Measurements from ENCODE around the gene TULP4. TPM values are rescaled to one million over a fixed set of nuclear protein-coding genes. Genes with fewer than 3 reads are reported as not detected.
"Not testable (repeated sequence)": the region's sequence is repeated elsewhere in the genome, so short reads cannot be mapped to it uniquely, and the experiment has no call there.

Gene TULP4
- total RNA-seq, 1 donor from 2014 or later: 36.3 TPM

DNA sequence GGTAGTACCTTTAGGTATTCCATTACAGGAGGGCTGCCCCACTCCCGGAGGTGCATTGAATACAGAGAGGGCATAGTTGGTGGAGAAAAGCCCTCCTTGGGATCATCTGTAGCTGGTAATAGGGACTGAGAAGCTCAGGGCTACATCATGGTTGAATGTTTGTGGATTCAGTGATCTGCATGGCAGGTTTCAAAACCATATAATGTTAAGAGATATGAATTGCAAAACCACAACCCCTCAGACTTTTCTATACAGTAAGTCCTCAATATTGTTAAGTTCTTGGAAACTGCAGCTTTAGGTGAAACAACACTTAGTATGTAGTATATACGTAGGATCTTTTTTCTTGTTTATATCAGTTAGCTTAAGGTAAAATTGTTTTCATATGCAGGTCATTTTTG is 11.3 kb downstream of the TULP4 start:
- intact Hi-C loops (cut with micrococcal nuclease): loop anchor here (2.0 kb wide), 1 partner anchor 33 kb away; no protein-coding TSS in a partner anchor

GRCh38 chr6:158324136-158324535 is 11.9 kb downstream of the TULP4 start:
- intact Hi-C loops (cut with micrococcal nuclease): no loop called here

DNA sequence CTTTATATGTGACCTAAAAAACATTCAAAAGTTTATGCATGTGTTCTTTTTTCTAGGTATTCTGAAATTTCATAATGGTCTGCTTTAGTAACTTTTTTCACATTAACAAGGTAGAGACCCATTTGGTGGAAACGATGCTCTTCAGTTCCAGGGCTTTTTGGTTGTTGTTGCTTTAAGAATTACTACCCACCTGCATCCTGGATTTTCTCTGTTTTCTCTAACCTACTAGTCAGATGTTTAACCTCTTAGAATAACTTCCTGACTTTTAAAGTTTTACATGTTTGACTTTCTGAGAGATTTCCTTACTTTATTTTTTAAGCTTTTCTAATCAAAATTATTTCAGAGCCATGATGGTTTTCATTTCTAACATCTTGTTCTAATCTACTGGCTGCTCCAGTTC is 14.9 kb downstream of the TULP4 start:
- intact Hi-C loops (cut with micrococcal nuclease): no loop called here

- intact Hi-C loops (cut with micrococcal nuclease): no loop called here
These were observed 16.7 kb downstream of the TULP4 start for GRCh38 chr6:158328952-158329351.

GRCh38 chr6:158329531-158329930 is 17.3 kb downstream of the TULP4 start:
- intact Hi-C loops (cut with micrococcal nuclease): no loop called here

DNA sequence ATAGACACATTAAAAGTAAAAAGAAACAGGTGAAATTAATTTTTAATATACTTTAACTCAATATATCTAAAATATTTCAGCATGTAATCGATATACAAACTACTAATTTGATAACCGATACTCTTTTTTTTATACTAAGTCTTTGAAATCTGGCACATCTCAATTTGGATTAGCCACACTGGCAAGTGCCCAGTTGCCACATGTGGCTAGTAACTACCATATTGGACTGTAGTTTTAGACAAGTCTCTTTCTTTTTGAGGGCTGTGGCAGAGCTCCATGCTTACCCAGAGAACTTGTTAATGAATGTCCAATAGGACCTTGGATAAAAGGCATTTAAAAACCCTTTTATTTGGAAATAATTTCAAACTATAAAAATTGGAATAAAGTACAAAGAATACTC is 17.8 kb downstream of the TULP4 start:
- intact Hi-C loops (cut with micrococcal nuclease): no loop called here

DNA sequence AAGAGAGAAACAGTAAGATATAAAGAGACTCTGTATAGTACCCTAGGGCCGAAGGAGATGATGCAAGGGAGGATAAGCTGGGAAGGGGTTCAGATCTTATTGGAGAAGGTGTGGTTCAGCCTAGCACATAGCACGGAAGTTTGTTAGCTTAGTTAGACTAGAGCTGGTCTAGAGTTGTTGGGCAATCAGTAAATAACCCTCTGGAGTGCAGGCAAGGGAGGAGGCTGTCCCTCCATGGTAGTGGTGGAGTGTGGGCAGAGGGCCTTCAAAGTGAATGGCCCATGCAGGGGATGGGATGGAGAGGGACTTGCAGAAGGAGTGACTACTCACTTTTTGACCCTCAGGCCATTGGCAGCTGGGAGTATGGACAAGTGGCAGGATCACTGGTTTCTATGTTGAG is 20.0 kb downstream of the TULP4 start:
- intact Hi-C loops (cut with micrococcal nuclease): no loop called here

GRCh38 chr6:158333094-158333493 is 20.8 kb downstream of the TULP4 start:
- intact Hi-C loops (cut with micrococcal nuclease): no loop called here

DNA sequence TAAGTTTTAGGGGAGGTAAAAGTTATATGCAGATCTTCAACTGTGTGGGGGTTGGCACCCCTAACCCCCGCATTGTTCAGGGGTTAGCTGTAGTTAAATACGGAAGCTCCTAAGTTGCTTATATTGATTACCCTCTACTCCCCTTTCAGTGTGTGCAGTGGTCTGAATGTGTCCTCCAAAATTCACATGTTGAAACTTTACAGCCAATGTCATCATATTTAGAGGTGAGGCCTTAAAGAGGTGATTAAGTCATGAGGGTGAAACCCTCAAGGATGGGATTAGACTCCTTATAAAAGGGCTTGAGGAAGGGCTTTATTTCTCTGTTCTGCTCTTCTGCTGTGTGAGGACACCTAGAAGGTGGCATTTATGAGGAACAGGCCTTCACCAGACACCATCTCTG is 22.3 kb downstream of the TULP4 start:
- intact Hi-C loops (cut with micrococcal nuclease): no loop called here

GRCh38 chr6:158337332-158337731 is 25.1 kb downstream of the TULP4 start:
- intact Hi-C loops (cut with micrococcal nuclease): no loop called here

DNA sequence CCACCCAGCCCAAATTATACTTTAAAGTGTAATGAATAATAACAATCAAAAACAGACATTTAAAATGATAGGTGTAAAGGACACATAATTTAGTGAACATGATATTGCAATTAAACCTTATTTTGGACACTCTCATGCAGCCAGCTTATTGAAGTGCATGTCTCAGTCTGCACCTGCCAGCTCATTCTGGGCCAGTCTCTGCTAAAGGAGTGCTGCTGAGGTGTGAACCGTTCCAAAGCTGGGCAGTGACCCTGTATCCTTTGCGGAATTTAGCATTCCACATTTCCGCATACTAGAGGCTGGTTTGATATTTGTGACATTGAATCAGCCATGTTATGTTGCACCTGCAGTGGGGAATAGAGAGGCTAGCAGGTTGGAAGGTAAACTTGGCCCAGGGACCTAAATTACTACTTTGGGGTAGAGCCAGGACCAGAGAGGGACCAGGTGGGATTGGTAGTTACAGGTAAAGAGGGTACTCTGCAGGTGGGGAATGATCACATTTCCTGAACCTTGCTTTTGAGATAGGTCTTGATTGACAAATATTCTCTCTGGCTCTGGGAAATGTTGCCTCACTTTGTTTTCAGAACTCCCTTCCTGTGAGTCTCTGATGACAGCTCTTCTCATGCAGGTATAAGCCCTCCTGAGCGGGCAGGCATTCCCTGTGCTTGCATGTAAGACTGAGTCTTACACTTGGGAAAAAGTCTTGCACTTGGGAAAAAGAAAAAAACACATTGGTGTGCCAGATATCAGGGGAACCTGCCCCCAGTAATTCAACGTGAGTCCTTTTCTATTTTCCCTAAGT is 26.2 kb downstream of the TULP4 start:
- intact Hi-C loops (cut with micrococcal nuclease): no loop called here

- intact Hi-C loops (cut with micrococcal nuclease): not testable (repeated sequence)
These were observed 26.9 kb downstream of the TULP4 start for GRCh38 chr6:158339197-158339596.

- intact Hi-C loops (cut with micrococcal nuclease): no loop called here
These were observed 28.0 kb downstream of the TULP4 start for GRCh38 chr6:158340252-158340651.

DNA sequence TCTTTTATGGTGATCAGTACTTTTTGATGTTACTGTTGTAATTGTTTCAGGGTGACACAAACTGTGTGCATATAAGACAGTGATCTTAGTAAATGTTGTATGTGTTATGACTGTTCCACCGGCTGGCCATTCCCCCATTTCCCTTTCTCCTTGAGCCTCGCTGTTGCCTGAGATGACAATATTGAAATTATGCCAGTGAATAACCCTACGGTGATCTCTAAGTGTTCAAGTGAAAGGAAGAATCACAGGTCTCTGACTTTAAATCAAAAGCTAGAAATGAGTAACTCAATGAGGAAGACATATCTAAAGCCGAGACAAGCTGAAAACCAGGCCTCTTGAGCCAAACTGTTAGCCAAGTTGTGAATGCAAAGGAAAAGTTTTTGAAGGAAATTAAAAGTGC is 32.3 kb downstream of the TULP4 start:
- intact Hi-C loops (cut with micrococcal nuclease): no loop called here

DNA sequence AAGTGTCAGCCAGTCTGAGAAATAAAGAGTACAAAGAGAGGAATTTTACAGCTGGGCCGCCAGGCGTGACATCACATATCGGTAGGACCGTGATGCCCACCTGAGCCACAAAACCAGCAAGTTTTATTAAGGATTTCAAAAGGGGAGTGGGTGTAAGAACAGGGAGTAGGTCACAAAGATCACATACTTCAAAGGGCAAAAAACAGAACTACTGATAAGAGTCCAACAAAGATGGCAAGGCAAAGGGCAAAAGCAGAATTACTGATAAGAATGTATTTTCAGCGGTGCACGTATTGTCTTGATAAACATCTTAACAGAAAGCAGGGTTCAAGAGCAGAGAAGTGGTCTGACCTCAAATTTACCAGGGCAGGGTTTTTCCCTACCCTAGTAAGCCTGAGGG is 33.2 kb downstream of the TULP4 start:
- intact Hi-C loops (cut with micrococcal nuclease): not testable (repeated sequence)

DNA sequence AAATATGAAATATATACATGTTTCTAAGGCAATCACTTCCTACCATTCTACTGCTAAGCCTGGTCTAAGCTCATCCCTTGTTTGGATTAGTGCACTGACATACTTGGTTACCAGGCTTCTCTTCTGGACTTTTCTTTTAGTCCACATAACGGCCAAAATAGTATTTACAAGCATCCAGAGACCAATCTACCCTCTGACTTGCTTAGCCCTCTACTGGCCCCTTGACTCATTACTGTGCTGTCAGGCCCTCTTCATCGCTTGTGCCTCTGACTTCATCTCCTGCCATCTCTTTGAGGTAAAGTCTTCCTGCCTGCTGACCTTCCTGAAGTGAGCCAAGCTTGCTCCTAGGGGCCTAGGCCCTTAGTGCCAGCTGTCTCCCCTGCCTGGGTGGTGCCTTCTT is 35.1 kb downstream of the TULP4 start:
- intact Hi-C loops (cut with micrococcal nuclease): no loop called here

- intact Hi-C loops (cut with micrococcal nuclease): not testable (repeated sequence)
These were observed 36.7 kb downstream of the TULP4 start for GRCh38 chr6:158348737-158349504.

GRCh38 chr6:158349505-158350275 is 37.4 kb downstream of the TULP4 start:
- intact Hi-C loops (cut with micrococcal nuclease): not testable (repeated sequence)

DNA sequence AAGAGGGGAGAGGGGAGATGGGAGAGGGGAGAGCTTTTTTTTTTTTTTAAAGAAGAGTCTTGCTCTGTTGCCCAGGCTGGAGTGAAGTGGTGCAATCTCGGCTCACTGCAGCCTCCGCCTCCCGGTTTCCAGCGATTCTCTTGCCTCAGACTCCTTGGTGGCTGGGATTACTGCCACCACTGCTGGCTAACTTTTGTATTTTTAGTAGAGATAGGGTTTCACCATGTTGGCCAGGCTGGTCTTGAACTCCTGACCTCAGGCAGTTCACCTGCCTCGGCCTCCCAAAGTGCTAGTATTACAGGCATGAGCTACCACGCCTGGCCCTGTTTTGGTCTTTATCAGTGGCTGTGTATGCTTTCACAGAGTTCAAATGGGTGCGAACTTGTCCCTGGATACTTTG is 38.5 kb downstream of the TULP4 start:
- intact Hi-C loops (cut with micrococcal nuclease): not testable (repeated sequence)

DNA sequence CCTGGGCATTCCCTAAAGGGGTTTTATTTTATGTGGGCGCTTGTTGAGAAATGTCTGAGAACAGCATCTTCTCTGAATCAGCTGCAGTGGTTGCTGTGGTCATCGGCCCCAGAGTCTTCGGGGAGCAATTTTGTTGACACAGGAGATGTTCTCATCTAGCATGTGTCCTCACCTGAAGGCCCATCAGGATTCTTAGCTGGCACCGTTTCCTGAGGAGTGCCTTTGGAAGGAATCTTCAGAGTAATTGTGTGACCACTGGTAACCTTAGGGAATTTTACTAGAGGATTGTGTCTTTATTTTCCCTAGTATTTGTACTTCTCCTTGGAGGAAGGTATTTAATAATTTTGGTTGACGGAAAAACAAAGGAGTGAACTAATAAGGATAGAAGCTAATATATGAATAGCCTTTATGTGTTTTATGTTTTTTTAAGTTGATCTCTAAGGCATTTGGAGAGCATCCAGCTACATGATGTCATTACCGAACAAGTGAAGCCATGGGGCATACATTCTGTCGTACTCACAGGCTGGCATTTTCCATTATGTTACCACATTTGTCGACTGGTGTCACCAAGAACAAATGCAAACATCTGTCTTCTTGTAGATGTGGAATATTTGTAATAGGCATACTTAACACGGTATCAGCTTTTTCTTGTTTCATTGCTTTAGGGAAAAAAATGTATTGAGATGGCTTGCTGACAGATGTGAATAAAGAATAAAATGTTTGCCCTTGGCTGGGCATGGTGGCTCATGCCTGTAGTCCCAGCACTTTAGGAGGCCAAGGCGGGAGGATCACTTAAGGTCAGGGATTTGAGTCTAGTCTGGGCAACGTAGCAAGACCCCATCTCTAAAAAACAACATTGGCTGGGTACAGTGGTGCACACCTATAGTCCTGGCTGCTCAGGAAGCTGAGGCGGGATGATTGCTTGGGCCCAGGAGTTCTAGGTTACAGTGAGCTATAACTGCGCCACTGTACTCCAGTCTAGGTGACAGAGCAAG is 41.9 kb downstream of the TULP4 start:
- intact Hi-C loops (cut with micrococcal nuclease): no loop called here

Measured in T-helper 1 cell treated with Interleukin-12 subunit alpha and Interleukin-12 subunit beta and Interleukin-4 antibody, amounts not matched to agents 30 ng/mL and 1 ng/mL, for 36 hours (primary cell).